Vagina (tissue), 2 donors: ENCODE data around the gene SLC31A1. TPM values are rescaled to one million over a fixed set of nuclear protein-coding genes. Genes with fewer than 3 reads are reported as not detected.
"Not testable (repeated sequence)": the region's sequence is repeated elsewhere in the genome, so short reads cannot be mapped to it uniquely, and the experiment has no call there.

Source experiments
- DNase-seq, 2 donors: peaks; one replicate each; pipeline ENCODE4 v3.0.0-alpha.2; 2017; ENCODE audit errors: extremely low spot score in 2 of 2
- H3K27ac ChIP-seq: fragments of 200-600 bp; sonication (generic); one replicate; pipeline ENCODE4 v1.5.1; 2019
- H3K27me3 ChIP-seq: fragments of 200-600 bp; sonication (generic); one replicate; pipeline ENCODE4 v1.5.1; 2019
- H3K36me3 ChIP-seq, 2 donors: fragments of 200-600 bp; sonication (generic); one replicate each; pipeline ENCODE4 v1.5.1; 2017 to 2019
- H3K4me1 ChIP-seq: fragments of 200-600 bp; sonication (generic); one replicate; pipeline ENCODE4 v1.5.1; 2019
- H3K4me3 ChIP-seq, 2 donors: fragments of 200-600 bp; sonication (generic); 1 replicate in 1 of 2; 2 replicates in 1 of 2; pipeline ENCODE4 v1.5.1; 2016 to 2019
- H3K9me3 ChIP-seq: fragments of 200-600 bp; sonication (generic); one replicate; pipeline ENCODE4 v1.5.1; 2019
- POLR2A ChIP-seq, 2 donors: fragments of 450-650 bp; IDR thresholded peaks; one replicate each; pipeline ENCODE4 v1.6.1; 2017; ENCODE audit warnings: antibody characterized with exemption in 2 of 2, mild to moderate bottlenecking in 2 of 2, moderate library complexity in 2 of 2
- POLR2AphosphoS5 ChIP-seq, 2 donors: sonication (generic); formaldehyde crosslinking; IDR thresholded peaks; one replicate each; pipeline ENCODE4 v1.9.0; 2017; ENCODE audit warnings: antibody characterized with exemption in 2 of 2, mild to moderate bottlenecking in 2 of 2, low read depth in 1 of 2; ENCODE audit not compliant: insufficient read depth in 1 of 2
- intact Hi-C: fragments of 100-400 bp; cut with DNase I; formaldehyde crosslinking; loops from one replicate; pipeline ENCODE4 v1.15.1; 2023
- total RNA-seq: library from RNA; depleted of rRNA; stranded (reverse); fragments of >200 nt; gene quantifications from one replicate; pipeline ENCODE4 v1.2.3, GENCODE V29; 2016
- TF ChIP-seq, protein P1 (sequence below), 3 experiments: fragments of 450-650 bp in 2 of 3; fragments of 200-600 bp in 1 of 3; sonication (generic) in 1 of 3; IDR thresholded peaks; one replicate each; pipeline ENCODE4 v1.5.1; 2017 to 2019; ENCODE audit warnings: antibody characterized with exemption in 3 of 3, mild to moderate bottlenecking in 2 of 3, moderate library complexity in 2 of 3

The SLC31A1 gene
- total RNA-seq, 1 donor from 2014 or later: 9.3 TPM

GRCh38 chr9:113246928-113247327, 25.6 kb downstream of the SLC31A1 start:
- H3K27ac ChIP-seq: no peak overlapping the region
- H3K27me3 ChIP-seq: no peaks in the 10 kb centered on the region
- H3K4me3 ChIP-seq: no peak overlapping the region
- H3K4me1 ChIP-seq: no peaks in the 10 kb centered on the region
- TF ChIP-seq POLR2A (IDR thresholded peaks at IDR 0.05) (no peak), POLR2AphosphoS5 (IDR thresholded peaks at IDR 0.05; ENCODE audit: insufficient read depth in 1 of 2, low read depth in 1 of 2) (no peak)
- TF ChIP-seq, protein P1, sequence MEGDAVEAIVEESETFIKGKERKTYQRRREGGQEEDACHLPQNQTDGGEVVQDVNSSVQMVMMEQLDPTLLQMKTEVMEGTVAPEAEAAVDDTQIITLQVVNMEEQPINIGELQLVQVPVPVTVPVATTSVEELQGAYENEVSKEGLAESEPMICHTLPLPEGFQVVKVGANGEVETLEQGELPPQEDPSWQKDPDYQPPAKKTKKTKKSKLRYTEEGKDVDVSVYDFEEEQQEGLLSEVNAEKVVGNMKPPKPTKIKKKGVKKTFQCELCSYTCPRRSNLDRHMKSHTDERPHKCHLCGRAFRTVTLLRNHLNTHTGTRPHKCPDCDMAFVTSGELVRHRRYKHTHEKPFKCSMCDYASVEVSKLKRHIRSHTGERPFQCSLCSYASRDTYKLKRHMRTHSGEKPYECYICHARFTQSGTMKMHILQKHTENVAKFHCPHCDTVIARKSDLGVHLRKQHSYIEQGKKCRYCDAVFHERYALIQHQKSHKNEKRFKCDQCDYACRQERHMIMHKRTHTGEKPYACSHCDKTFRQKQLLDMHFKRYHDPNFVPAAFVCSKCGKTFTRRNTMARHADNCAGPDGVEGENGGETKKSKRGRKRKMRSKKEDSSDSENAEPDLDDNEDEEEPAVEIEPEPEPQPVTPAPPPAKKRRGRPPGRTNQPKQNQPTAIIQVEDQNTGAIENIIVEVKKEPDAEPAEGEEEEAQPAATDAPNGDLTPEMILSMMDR (IDR thresholded peaks at IDR 0.05): no peak
- intact Hi-C loops: no loop called here
- no peak for DNase-seq
- H3K36me3 ChIP-seq: no peaks in the 10 kb centered on the region
- H3K9me3 ChIP-seq: no peaks in the 10 kb centered on the region

DNA sequence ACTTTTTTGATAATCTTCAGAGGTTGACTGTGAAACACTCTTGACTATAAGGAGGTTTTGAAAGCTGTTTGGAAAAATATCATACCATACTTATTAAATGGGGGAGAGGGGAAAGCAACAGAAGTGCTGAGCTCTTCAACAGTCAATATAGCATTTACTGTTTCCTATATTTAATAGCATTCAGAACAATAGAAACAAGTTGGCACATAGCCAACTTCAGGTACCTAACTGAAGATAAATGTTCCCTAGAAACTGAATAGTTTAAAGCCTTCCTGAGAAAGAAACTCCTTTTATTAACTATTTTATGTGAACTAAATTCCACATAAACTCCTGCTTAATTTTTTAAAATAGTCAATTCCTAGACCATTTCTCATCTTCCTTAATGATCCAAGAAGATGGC, 26.3 kb downstream of the SLC31A1 start:
- Histone ChIP-seq H3K4me1 (no peaks in the 10 kb centered on the region), H3K27me3 (no peaks in the 10 kb centered on the region), H3K36me3 (no peaks in the 10 kb centered on the region), H3K27ac (no peak overlapping the region), H3K4me3 (no peak overlapping the region), H3K9me3 (no peaks in the 10 kb centered on the region)
- intact Hi-C loops: no loop called here
- no peak for DNase-seq
- no peak for TF ChIP-seq POLR2AphosphoS5 (IDR thresholded peaks at IDR 0.05; ENCODE audit: insufficient read depth in 1 of 2, low read depth in 1 of 2)
- TF ChIP-seq, protein P1 (IDR thresholded peaks at IDR 0.05): no peak
- no peak for TF ChIP-seq POLR2A (IDR thresholded peaks at IDR 0.05)

- H3K36me3 ChIP-seq, H3K4me3 ChIP-seq, H3K27ac ChIP-seq, H3K9me3 ChIP-seq, DNase-seq, H3K27me3 ChIP-seq, intact Hi-C loops, H3K4me1 ChIP-seq: not testable (repeated sequence)
Observed at GRCh38 chr9:113249661-113250060, 28.3 kb downstream of the SLC31A1 start.

DNA sequence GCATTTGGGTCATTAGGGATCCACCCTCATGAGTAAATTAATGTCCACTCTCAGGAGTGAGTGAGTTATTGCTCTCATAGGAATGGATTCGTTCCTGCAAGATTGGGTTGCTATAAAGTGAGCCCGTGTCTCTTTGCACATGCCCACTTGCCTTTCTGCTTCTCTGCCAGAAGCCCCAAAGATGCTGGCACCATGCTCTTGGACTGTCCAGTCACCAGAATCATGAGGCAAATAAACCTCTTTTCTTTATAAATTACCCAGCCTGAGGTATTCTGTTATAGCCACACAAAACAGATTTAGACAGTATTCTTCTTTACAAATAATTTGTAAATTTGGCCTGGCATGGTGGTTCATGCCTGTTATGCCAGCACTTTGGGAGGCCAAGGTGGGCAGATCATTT, 29.5 kb downstream of the SLC31A1 start:
- TF ChIP-seq POLR2A (IDR thresholded peaks at IDR 0.05) (no peak), POLR2AphosphoS5 (IDR thresholded peaks at IDR 0.05; ENCODE audit: insufficient read depth in 1 of 2, low read depth in 1 of 2) (no peak)
- TF ChIP-seq, protein P1 (IDR thresholded peaks at IDR 0.05): no peak
- H3K4me3 ChIP-seq: no peak overlapping the region
- intact Hi-C loops: no loop called here
- no peak overlapping the region for H3K27ac ChIP-seq
- no peaks in the 10 kb centered on the region for H3K9me3 ChIP-seq
- H3K4me1 ChIP-seq: no peaks in the 10 kb centered on the region
- DNase-seq: no peak
- no peaks in the 10 kb centered on the region for H3K36me3 ChIP-seq
- no peaks in the 10 kb centered on the region for H3K27me3 ChIP-seq

DNA sequence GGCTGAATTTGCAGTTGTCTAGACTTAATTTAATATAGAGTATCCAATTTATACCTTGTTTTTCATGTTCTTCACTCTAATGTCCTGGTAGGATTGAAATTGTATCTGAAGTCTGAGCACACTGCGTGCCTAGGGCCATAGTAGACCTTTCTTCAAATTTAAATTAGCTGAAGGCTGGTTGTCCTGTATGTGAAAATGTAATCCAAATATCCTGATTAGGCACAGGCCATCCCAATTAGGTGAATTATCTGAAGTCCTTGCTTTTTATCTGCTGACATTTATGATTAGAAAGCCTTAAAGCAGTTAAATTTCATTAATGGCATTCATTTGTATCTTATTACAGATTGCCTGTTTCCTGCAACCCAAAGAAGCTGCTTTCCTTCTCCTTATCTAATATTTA, 33.6 kb downstream of the SLC31A1 start:
- no peak for DNase-seq
- intact Hi-C loops: no loop called here
- Histone ChIP-seq H3K27ac (no peak overlapping the region), H3K36me3 (peaks cover 0 to 4% of the 10 kb centered on the region in 2 donors), H3K4me3 (no peak overlapping the region), H3K27me3 (no peaks in the 10 kb centered on the region), H3K4me1 (no peaks in the 10 kb centered on the region), H3K9me3 (no peaks in the 10 kb centered on the region)
- TF ChIP-seq POLR2AphosphoS5 (IDR thresholded peaks at IDR 0.05; ENCODE audit: insufficient read depth in 1 of 2, low read depth in 1 of 2): no peak
- TF ChIP-seq, protein P1 (IDR thresholded peaks at IDR 0.05): no peak
- TF ChIP-seq POLR2A (IDR thresholded peaks at IDR 0.05): no peak

- intact Hi-C loops: no loop called here
- DNase-seq: no peak
- Histone ChIP-seq H3K27ac (no peak overlapping the region), H3K9me3 (no peaks in the 10 kb centered on the region), H3K4me3 (no peak overlapping the region), H3K36me3 (peaks cover 0 to 9% of the 10 kb centered on the region in 2 donors), H3K27me3 (no peaks in the 10 kb centered on the region), H3K4me1 (no peaks in the 10 kb centered on the region)
- no peak for TF ChIP-seq POLR2A (IDR thresholded peaks at IDR 0.05)
- TF ChIP-seq, protein P1 (IDR thresholded peaks at IDR 0.05): no peak
Observed at GRCh38 chr9:113255438-113255837, 34.1 kb downstream of the SLC31A1 start.
